Cardiac muscle cell (in vitro differentiated cells and primary cell): ENCODE measurements around the gene CHID1. TPM values are rescaled to one million over a fixed set of nuclear protein-coding genes. Genes with fewer than 3 reads are reported as not detected.

ENCODE experiments used
- DNase-seq, 2 donors: peaks; one replicate each; pipeline versions ENCODE4 v3.0.0 to v3.0.0-alpha.2; 2010 to 2017; ENCODE audit warnings: low read depth in 1 of 2, low spot score in 1 of 2
- H3K27ac ChIP-seq: fragments of 200-600 bp; sonication (generic); 2 replicates; pipeline ENCODE4 v1.5.1; 2016
- H3K27me3 ChIP-seq: fragments of 200-600 bp; sonication (generic); 2 replicates; pipeline ENCODE4 v1.6.0; 2016; ENCODE audit warnings: control low read depth
- H3K36me3 ChIP-seq: fragments of 200-600 bp; sonication (generic); 2 replicates; pipeline ENCODE4 v1.5.1; 2016; ENCODE audit warnings: control low read depth
- H3K4me1 ChIP-seq: fragments of 200-600 bp; sonication (generic); 2 replicates; pipeline ENCODE4 v1.8.1; 2017; ENCODE audit warnings: low read depth, mild to moderate bottlenecking, mixed run types
- H3K4me3 ChIP-seq: fragments of 200-600 bp; sonication (generic); 2 replicates; pipeline ENCODE4 v1.5.1; 2016; ENCODE audit warnings: mild to moderate bottlenecking
- H3K9me3 ChIP-seq: fragments of 200-600 bp; sonication (generic); 2 replicates; pipeline ENCODE4 v1.5.1; 2017; ENCODE audit warnings: low read depth, mild to moderate bottlenecking, control low read depth
- polyA plus RNA-seq: library from polyadenylated mRNA; unstranded; fragments of >200 nt; fragmentation: Nextera tagmentation; extraction: Ambion mirVana; gene quantifications from 2 replicates; pipeline ENCODE4 v1.2.1, GENCODE V29; 2016
- total RNA-seq: library from RNA; depleted of rRNA; stranded (reverse); fragments of >200 nt; gene quantifications from 2 replicates; pipeline ENCODE4 v1.2.3, GENCODE V29; 2016
- TF ChIP-seq, protein P1 (sequence below): IDR thresholded peaks from 2 replicates; pipeline ENCODE4 v1.5.1; 2012; ENCODE audit warnings: low read depth, mild to moderate bottlenecking, low read length

The CHID1 gene
- total and polyA plus RNA-seq, 2 experiments from 2014 or later = 67.7 to 145 TPM

DNA sequence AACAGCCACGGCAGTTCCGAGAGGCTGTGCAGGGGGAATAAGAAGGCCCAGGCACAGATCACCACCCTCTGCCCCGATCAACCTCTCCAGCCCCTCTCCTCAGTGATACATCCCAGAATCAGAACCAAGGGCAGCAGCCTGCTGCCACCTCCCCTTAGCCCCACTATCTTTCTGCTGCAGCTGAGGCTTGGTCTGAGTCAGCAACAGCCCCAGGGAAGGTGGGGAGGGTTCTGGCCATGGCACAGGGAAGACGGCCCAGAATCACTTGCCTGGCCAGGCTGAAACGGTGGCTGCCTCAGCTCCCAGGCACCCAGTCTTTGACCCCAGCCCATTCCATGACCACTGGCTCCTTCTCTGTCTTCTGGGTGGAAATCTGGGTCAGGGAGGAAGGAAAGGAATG, 2.3 kb downstream of the CHID1 start:
- no peak for DNase-seq
- no peaks in the 10 kb centered on the region for H3K9me3 ChIP-seq
- no peaks in the 10 kb centered on the region for H3K27me3 ChIP-seq
- no peak overlapping the region for H3K4me3 ChIP-seq
- peaks cover 10% of the 10 kb centered on the region for H3K4me1 ChIP-seq
- TF ChIP-seq, protein P1, sequence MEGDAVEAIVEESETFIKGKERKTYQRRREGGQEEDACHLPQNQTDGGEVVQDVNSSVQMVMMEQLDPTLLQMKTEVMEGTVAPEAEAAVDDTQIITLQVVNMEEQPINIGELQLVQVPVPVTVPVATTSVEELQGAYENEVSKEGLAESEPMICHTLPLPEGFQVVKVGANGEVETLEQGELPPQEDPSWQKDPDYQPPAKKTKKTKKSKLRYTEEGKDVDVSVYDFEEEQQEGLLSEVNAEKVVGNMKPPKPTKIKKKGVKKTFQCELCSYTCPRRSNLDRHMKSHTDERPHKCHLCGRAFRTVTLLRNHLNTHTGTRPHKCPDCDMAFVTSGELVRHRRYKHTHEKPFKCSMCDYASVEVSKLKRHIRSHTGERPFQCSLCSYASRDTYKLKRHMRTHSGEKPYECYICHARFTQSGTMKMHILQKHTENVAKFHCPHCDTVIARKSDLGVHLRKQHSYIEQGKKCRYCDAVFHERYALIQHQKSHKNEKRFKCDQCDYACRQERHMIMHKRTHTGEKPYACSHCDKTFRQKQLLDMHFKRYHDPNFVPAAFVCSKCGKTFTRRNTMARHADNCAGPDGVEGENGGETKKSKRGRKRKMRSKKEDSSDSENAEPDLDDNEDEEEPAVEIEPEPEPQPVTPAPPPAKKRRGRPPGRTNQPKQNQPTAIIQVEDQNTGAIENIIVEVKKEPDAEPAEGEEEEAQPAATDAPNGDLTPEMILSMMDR = no peak
- peaks cover 8% of the 10 kb centered on the region for H3K36me3 ChIP-seq
- H3K27ac ChIP-seq = no peak overlapping the region

GRCh38 chr11:907668-908067, 2.9 kb downstream of the CHID1 start:
- Histone ChIP-seq H3K4me1 (peaks cover 10% of the 10 kb centered on the region), H3K9me3 (no peaks in the 10 kb centered on the region), H3K36me3 (peaks cover 8% of the 10 kb centered on the region), H3K27me3 (no peaks in the 10 kb centered on the region), H3K27ac (no peak overlapping the region), H3K4me3 (no peak overlapping the region)
- TF ChIP-seq, protein P1 = no peak
- DNase-seq = no peak

DNA sequence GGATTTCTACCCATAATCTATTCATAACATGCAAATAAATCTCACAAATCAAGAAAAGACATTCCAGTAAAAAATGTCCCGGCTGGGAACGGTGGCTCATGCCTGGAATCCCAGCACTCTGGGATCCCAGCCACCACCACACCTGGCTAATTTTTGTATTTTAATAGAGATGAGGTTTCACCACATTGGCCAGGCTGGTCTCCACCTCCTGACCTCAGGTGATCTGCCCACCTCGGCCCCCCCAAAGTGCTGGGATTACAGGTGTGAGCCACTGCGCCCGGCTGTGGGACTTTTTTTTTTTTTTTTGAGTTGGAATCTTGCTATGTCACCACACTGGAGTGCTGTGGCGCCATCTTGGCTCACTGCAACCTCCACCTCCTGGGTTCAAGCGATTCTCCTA, 4.7 kb downstream of the CHID1 start:
- Histone ChIP-seq H3K4me1 (peaks cover 4% of the 10 kb centered on the region), H3K4me3 (no peak overlapping the region), H3K9me3 (no peaks in the 10 kb centered on the region), H3K27me3 (no peaks in the 10 kb centered on the region), H3K27ac (no peak overlapping the region), H3K36me3 (peaks cover 18% of the 10 kb centered on the region)
- DNase-seq = no peak
- TF ChIP-seq, protein P1 = no peak

DNA sequence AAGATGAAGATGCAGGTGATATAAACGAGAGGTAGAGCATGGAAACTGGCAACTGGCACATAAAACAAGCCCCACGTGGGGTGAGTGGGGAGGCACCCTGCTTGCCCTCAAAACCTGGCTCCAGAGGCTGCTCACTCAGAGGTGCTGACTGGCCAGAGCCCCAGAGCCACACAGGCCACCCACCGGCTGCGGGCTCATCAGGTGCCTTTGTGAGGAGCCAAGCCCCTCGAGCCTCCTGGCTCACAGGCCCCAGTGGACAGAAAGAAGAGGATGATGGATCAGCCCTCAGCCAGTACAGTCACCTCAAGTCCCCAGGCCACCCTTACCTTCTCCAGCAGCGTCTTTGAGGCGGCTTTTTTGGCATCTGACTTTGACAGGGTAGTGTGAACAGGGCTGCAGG, 6.2 kb downstream of the CHID1 start:
- H3K27ac ChIP-seq = no peak overlapping the region
- peaks cover 30% of the 10 kb centered on the region for H3K36me3 ChIP-seq
- no peaks in the 10 kb centered on the region for H3K4me1 ChIP-seq
- TF ChIP-seq, protein P1 = no peak
- DNase-seq = no peak
- H3K27me3 ChIP-seq = no peaks in the 10 kb centered on the region
- no peaks in the 10 kb centered on the region for H3K9me3 ChIP-seq
- no peak overlapping the region for H3K4me3 ChIP-seq

- Histone ChIP-seq H3K4me1 (no peaks in the 10 kb centered on the region), H3K27ac (no peak overlapping the region), H3K9me3 (no peaks in the 10 kb centered on the region), H3K27me3 (no peaks in the 10 kb centered on the region), H3K36me3 (peaks cover 34% of the 10 kb centered on the region), H3K4me3 (no peak overlapping the region)
- TF ChIP-seq, protein P1 = no peak
- DNase-seq = no peak
These were observed 9.1 kb downstream of the CHID1 start for GRCh38 chr11:901452-902061.

- Histone ChIP-seq H3K36me3 (peaks cover 34% of the 10 kb centered on the region), H3K27me3 (no peaks in the 10 kb centered on the region), H3K9me3 (no peaks in the 10 kb centered on the region), H3K27ac (no peak overlapping the region), H3K4me1 (no peaks in the 10 kb centered on the region), H3K4me3 (no peak overlapping the region)
- TF ChIP-seq, protein P1 = no peak
- DNase-seq = no peak
These were observed 10.1 kb downstream of the CHID1 start for GRCh38 chr11:900545-900944.
